Nephron progenitor cell (in vitro differentiated cells): ENCODE data around the gene CELSR2.
"Not testable (repeated sequence)": the region's sequence is repeated elsewhere in the genome, so short reads cannot be mapped to it uniquely, and the experiment has no call there.

Experiments used
- DNase-seq: peaks from one replicate; pipeline ENCODE4 v3.0.0; 2021
- H3K27ac Mint-ChIP-seq: 2 replicates; pipeline ENCODE4 v1.8.0; 2021; ENCODE audit warnings: mild to moderate bottlenecking, moderate library complexity, mixed read lengths
- H3K27me3 Mint-ChIP-seq: 2 replicates; pipeline ENCODE4 v1.8.0; 2021; ENCODE audit warnings: mild to moderate bottlenecking, low read depth, mixed read lengths; ENCODE audit not compliant: poor library complexity
- H3K36me3 Mint-ChIP-seq: 2 replicates; pipeline ENCODE4 v1.8.0; 2021; ENCODE audit warnings: low read depth, mixed read lengths
- H3K4me1 Mint-ChIP-seq: 2 replicates; pipeline ENCODE4 v1.8.0; 2021; ENCODE audit warnings: mixed read lengths
- H3K4me3 Mint-ChIP-seq: 2 replicates; pipeline ENCODE4 v1.8.0; 2021; ENCODE audit warnings: mild to moderate bottlenecking, moderate library complexity, mixed read lengths
- H3K9me3 Mint-ChIP-seq: 2 replicates; pipeline ENCODE4 v1.8.0; 2021; ENCODE audit warnings: mild to moderate bottlenecking, moderate library complexity, mixed read lengths
- CTCF ChIP-seq: fragments of 200-600 bp; sonication (generic); IDR thresholded peaks from 2 replicates; pipeline ENCODE4 v1.5.0; 2021; ENCODE audit warnings: antibody characterized with exemption

Gene CELSR2

GRCh38 chr1:109298666-109299557 is 49.6 kb downstream of the CELSR2 start:
- H3K4me1 Mint-ChIP-seq, result peaks cover 27% of the 10 kb centered on the region
- no peak for TF ChIP-seq CTCF
- DNase-seq, result no peak
- peak overlapping the region; percentile 5 for H3K27ac Mint-ChIP-seq
- H3K36me3 Mint-ChIP-seq, result no peaks in the 10 kb centered on the region
- no peak overlapping the region for H3K4me3 Mint-ChIP-seq
- peaks cover 19% of the 10 kb centered on the region for H3K27me3 Mint-ChIP-seq
- H3K9me3 Mint-ChIP-seq, result no peaks in the 10 kb centered on the region

GRCh38 chr1:109299558-109300343 is 50.4 kb downstream of the CELSR2 start:
- Mint-ChIP-seq H3K27ac (no peak overlapping the region), H3K36me3 (no peaks in the 10 kb centered on the region), H3K4me1 (peaks cover 27% of the 10 kb centered on the region), H3K27me3 (peaks cover 17% of the 10 kb centered on the region), H3K9me3 (no peaks in the 10 kb centered on the region), H3K4me3 (no peak overlapping the region)
- no peak for TF ChIP-seq CTCF
- no peak for DNase-seq

GRCh38 chr1:109300650-109301151 is 51.4 kb downstream of the CELSR2 start:
- Mint-ChIP-seq H3K4me1 (peaks cover 32% of the 10 kb centered on the region), H3K27me3 (peaks cover 7% of the 10 kb centered on the region), H3K36me3 (no peaks in the 10 kb centered on the region), H3K9me3 (no peaks in the 10 kb centered on the region), H3K4me3 (no peak overlapping the region), H3K27ac (no peak overlapping the region)
- no peak for TF ChIP-seq CTCF
- DNase-seq, result no peak

GRCh38 chr1:109301874-109302273 is 52.5 kb downstream of the CELSR2 start:
- H3K27me3 Mint-ChIP-seq, result peaks cover 6% of the 10 kb centered on the region
- no peak overlapping the region for H3K4me3 Mint-ChIP-seq
- H3K27ac Mint-ChIP-seq, result no peak overlapping the region
- DNase-seq, result no peak
- peaks cover 42% of the 10 kb centered on the region for H3K4me1 Mint-ChIP-seq
- no peaks in the 10 kb centered on the region for H3K36me3 Mint-ChIP-seq
- no peak for TF ChIP-seq CTCF
- H3K9me3 Mint-ChIP-seq, result no peaks in the 10 kb centered on the region

- TF ChIP-seq CTCF, result no peak
- H3K4me3 Mint-ChIP-seq, result no peak overlapping the region
- H3K4me1 Mint-ChIP-seq, result peaks cover 45% of the 10 kb centered on the region
- DNase-seq, result no peak
- no peaks in the 10 kb centered on the region for H3K36me3 Mint-ChIP-seq
- peaks cover 9% of the 10 kb centered on the region for H3K27me3 Mint-ChIP-seq
- no peak overlapping the region for H3K27ac Mint-ChIP-seq
- H3K9me3 Mint-ChIP-seq, result no peaks in the 10 kb centered on the region
Measured at GRCh38 chr1:109304226-109304920, 55.0 kb downstream of the CELSR2 start.

- not testable (repeated sequence) for DNase-seq, H3K36me3 Mint-ChIP-seq, H3K27me3 Mint-ChIP-seq, H3K9me3 Mint-ChIP-seq, H3K4me3 Mint-ChIP-seq
- Mint-ChIP-seq H3K27ac (peak overlapping the region; percentile 58), H3K4me1 (peaks cover 31% of the 10 kb centered on the region)
Measured at GRCh38 chr1:109305991-109306390, 56.7 kb downstream of the CELSR2 start.
